ENCODE measurements around the gene KRTAP1-1.
A peak's percentile ranks its signal among the peaks of the same experiment; 100 is the strongest.
"Not testable (repeated sequence)": the region's sequence is repeated elsewhere in the genome, so short reads cannot be mapped to it uniquely, and the experiment has no call there.

KRTAP1-1 gene

DNA sequence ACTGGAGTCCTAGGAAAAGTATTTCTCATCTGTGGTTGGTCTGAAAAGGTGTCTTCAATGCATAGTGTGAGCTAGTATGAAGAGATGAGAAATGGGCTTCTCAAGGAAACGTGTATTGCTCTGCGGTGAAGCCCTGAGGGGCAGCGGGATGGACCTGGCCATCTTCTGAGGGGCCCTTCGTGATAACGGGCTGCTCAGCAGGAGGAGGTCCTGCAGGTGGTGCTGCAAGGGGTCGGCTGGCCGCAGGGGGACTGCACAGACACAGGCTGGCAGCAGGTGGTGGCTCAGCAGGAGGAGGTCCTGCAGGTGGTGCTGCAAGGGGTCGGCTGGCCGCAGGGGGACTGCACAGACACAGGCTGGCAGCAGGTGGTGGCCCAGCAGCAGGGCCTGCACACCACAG, 13.3 kb upstream of the KRTAP1-1 start:
- DNase-seq: not testable (repeated sequence)

DNA sequence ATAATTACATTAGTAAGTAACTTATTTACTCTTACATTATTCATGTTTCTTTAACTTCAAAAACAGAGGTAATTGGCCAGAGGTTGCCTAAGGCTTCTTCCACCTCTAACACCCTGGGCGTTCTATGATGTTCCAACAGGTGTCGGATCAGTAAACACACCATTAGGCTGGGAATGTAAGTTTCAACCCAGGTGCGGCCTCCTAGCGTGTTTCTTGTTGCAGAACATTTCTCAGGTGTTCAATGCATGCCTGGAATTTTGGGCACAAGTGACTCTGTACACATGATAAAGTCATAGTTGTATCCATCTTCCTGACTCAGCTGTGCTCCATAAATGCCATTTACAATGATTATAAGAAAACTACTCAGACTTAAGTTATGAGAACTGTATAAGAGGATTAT, 12.8 kb upstream of the KRTAP1-1 start:
- no peak for DNase-seq

DNA sequence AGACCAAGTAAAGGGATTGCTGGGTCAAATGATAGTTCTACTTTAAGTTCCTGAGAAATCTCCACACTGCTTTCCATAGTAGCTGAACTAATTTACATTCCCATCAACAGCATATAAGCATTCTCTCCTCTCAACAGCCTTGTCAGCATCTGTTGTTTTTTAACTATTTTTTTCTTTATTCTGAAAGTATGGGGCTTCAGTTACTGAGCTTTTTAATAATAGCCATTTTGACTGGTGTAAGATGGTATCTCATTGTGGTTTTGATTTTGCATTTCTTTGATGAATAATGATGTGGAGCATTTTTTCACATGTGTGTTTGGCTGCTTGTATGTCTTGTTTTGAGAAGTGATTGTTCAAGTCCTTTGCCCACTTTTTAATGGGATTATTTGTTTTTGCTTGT, 11.3 kb upstream of the KRTAP1-1 start:
- DNase-seq: no peak

DNA sequence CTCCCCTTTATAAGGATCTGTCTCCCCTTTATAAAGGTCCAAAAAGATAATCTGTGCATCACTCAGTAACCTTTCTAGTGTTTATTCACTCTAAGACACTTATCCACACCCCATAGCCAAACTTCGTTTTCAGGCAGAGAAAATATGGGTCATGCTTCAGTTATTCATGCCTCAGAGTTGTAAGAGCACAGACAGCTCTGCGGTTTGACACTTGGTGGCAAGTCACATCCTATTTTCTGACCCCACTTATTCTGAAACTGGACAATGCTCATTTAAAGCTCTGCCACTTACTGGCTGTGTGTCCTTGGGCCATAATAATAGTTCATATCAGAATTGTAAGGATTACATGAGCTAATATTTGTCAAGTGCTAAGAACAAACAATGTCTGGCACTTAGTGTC, 7.9 kb upstream of the KRTAP1-1 start:
- DNase-seq: no peak

GRCh38 chr17:41048441-41048840, 7.2 kb upstream of the KRTAP1-1 start:
- no peak for DNase-seq

- DNase-seq: not testable (repeated sequence)
Observed at GRCh38 chr17:41046735-41047465, 5.7 kb upstream of the KRTAP1-1 start, which contains the start of gene KRTAP2-1. TSS of gene KRTAP2-1 (minus strand) at chr17:41047316. CDS start at chr17:41047267, 49 bp downstream.

GRCh38 chr17:41042953-41043352, 1.7 kb upstream of the KRTAP1-1 start:
- DNase-seq: no peak

DNA sequence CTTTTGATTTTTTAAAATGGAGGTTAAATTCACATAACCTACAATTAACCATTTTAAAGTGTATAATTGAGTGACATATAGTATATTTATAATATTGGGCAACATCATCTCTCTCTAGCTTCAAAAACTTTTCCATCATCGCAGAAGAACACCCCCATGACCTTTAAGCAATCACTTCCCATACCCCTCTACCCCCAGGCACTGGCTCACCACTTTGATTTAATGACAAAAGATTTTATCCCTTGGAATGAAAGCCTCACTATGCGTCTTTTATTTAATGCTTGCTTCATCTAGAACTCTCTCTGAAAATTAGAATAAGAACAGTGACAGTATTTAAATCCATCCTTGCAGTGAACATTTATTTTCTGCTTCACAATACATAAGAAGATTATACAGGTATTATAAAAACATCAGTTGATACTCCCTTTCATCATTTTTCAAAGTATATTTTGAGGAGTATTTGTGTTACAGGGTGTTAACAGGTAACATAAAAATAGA, 3.3 kb downstream of the KRTAP1-1 start:
- no peak for DNase-seq

GRCh38 chr17:41034346-41034935, 6.8 kb downstream of the KRTAP1-1 start, which contains the start of gene KRTAP1-3:
TSS of gene KRTAP1-3 (minus strand) at chr17:41034874. CDS start at chr17:41034821, 53 bp downstream.
- DNase-seq: not testable (repeated sequence)

DNA sequence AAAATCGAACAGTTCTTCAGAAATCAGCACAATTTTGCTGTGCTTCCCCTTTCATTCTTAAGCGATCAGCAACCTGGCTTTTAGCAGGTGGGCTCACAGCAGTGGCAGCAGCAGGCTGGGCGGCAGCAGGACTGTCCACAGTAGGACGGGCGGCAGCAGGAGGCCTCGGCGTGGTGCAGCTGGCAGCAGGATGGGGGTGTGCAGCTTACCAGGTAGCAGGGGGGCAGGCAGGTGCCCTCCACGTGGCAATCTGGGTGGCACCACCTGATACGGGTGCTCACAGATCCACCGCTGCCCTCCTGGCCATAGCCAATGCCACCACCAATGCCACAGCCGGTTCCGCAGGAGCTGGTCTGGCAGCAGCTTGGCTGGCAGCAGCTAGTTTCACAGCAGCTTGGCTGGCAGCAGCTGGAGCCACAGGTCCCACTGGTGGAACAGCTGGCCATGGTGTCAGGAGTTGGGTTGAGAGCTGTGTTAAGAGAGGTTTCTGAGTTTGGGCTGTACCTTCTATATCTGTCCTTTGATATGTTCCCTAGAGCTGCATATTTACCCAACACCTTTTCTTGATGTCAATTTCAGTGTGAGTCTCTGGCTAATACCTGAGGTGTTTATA, 11.5 kb downstream of the KRTAP1-1 start, which contains the start of gene KRTAP1-4:
KRTAP1-4 (minus strand) TSS at position 563 of the 613 bp plus-strand sequence; CDS start at position 446, 117 bp downstream.
- DNase-seq: no peak

DNA sequence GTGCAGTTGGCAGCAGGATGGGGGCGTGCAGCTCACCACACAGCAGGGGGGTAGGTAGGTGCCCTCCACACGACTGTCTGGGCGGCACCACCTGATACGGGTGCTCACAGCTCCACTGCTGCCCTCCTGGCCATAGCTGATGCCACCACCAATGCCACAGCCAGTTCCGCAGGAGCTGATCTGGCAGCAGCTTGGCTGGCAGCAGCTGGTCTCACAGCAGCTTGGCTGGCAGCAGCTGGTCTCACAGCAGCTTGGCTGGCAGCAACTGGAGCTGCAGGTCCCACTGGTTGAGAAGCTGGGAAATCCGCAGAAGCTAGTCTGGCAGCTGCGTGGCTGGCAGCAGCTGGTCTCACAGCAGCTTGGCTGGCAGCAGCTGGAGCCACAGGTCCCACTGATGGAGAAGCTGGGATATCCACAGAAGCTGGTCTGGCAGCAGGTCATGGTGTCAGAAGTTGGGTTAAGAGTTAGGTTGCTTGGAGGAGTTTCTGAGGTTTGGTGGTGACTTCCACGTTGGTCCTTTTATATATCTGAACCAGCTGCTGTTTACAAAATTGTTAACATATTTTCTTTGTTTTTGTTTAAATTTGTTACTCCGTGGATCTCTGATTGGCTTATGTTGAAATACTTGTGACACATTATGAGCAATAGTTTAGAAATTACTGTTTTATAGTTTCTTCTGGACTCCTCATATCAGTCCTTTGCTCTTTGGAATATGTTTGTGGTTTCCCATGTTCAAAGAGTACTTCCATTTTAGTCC, 14.4 kb downstream of the KRTAP1-1 start, which contains the start of gene KRTAP1-5:
KRTAP1-5 (minus strand) TSS at position 494 of the 757 bp plus-strand sequence; CDS start at position 441, 53 bp downstream.
- no peak for DNase-seq

- no peak for DNase-seq
Observed at GRCh38 chr17:41024697-41025096, 16.6 kb downstream of the KRTAP1-1 start.

DNA sequence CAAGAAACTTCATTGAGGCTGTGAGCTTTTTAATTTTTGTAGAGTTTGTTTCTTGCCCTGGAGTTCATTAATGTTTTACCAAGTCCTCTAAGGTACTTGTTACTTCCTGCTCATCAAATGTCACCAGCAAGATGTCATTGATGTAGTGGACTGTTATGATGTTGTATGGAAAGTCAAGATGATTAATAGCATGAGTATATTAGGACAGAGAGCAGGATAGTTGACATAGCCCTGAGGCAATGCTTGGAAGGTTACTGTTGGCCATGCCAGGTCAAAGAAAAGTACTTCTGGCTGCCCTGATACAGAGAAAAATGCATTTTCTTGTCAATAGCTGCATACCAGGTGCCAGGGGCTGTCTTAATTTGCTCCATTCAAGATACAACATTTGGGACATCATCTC, 20.9 kb downstream of the KRTAP1-1 start:
- no peak for DNase-seq

DNA sequence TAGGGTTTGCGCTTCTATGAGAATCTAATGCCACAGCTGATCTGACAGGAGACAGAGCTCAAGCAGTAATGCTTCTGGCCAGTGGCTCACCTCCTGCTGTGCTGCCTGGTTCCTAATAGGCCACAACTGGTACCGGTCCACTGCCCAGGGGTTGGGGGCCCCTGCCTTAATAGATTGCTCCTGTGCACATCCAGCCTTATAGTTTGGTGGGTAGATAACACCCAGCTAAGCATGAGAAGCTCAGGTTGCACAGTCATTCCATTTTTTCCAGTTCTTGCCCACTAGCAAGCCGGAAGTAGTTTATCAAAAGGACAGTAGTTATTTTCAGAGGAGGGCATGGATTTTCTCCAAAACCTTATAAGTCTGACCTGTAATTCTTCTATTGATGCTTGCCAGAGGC, 21.8 kb downstream of the KRTAP1-1 start:
- DNase-seq: no peak

- DNase-seq: no peak
Observed at GRCh38 chr17:41018541-41018940, 22.7 kb downstream of the KRTAP1-1 start.

- DNase-seq: no peak
Observed at GRCh38 chr17:41016578-41017215, 24.6 kb downstream of the KRTAP1-1 start.

GRCh38 chr17:41015454-41015853, 25.8 kb downstream of the KRTAP1-1 start:
- peak; percentile 10 for DNase-seq

DNA sequence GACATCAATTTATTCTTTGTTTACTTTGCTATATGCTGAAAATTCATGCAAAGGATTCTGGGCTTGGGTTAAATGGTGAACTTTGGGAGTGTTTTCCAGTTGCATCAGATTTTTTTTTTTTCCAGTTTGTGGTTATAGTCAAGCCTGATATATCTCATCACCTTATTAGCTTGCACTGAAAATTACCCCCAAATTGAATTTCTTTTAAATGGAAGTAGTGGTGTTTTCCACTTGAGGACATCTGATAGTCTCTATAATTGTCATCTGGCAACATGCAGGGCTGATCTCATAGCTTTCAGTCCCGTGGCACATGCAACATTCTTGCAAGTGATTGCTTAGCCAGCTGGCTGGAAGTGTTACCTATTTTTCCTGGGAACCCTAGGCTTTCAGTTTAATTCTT, 27.6 kb downstream of the KRTAP1-1 start:
- no peak for DNase-seq

- DNase-seq: no peak
Observed at GRCh38 chr17:41013181-41013580, 28.1 kb downstream of the KRTAP1-1 start.

DNA sequence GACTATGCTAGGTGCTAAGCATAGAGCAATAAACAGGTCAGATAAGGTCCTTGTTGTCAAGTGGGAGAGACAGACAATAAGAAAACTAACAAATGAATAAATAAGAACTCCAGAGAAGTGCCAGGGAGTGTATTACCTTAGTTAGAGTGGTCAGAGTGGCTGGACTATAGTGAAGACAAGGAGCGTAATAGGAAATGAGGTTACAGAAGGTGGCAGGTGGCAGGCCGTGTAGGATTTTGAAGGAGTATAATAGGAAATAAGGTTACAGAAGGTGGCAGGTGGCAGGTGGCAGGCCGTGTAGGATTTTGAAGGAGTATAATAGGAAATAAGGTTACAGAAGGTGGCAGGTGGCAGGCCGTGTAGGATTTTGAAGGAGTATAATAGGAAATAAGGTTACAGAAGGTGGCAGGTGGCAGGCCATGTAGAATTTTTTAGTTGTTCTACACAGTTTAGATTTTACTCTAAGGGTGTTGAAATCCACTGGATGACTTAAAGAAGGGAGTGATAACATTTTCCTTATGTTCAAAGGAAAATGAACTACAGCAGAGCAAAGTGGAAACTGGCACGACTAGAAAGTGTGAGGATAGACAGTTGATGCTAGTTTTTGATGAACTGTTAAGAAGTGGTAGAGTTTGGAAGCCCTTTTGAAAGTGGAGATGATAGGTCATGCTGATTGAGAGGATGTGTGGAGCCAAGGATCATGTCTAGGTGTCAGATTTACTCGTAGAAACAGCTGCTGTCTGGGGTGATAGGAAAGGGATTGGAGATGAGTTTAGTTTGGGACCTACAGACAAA, 28.7 kb downstream of the KRTAP1-1 start:
- no peak for DNase-seq

GRCh38 chr17:41010441-41010840, 30.8 kb downstream of the KRTAP1-1 start:
- no peak for DNase-seq

Data from kidney glomerular epithelial cell (primary cell).